A673 (cell line): ENCODE results near the gene INSYN1. TPM values are rescaled to one million over a fixed set of nuclear protein-coding genes. Genes with fewer than 3 reads are reported as not detected.

Experiments
- BruUV-seq: library from RNA; stranded (reverse); fragments of 400-500 nt; replicated peaks from 2 replicates; lab custom pipeline; 2021; lab: Mats Ljungman, UMichigan
- CTCF ChIA-PET: fragments of 300-600 bp; sonication (Branson Sonifier 250); formaldehyde crosslinking; loops from one replicate; lab custom pipeline; 2022; ENCODE audit warnings: antibody characterized with exemption; lab: Charles Lee
- POLR2A ChIA-PET: fragments of 300-600 bp; sonication (Branson Sonifier 250); formaldehyde crosslinking; loops from one replicate; lab custom pipeline; 2022; ENCODE audit warnings: antibody characterized with exemption; ENCODE audit not compliant: low non-redundant PET; lab: Charles Lee
- DNase-seq: peaks from one replicate; pipeline ENCODE4 v3.0.0-alpha.2; 2015; ENCODE audit warnings: low spot score
- H3K27ac ChIP-seq: fragments of 200-600 bp; sonication (generic); 2 replicates; pipeline ENCODE4 v1.5.1; 2016; ENCODE audit warnings: mixed run types, low read depth, mild to moderate bottlenecking, mixed read lengths, antibody characterized with exemption, low read length; ENCODE audit not compliant: poor library complexity, severe bottlenecking
- H3K27me3 ChIP-seq: fragments of 200-600 bp; sonication (generic); replicated peaks from 2 replicates; pipeline ENCODE4 v1.6.1; 2017; ENCODE audit warnings: mixed run types, low read depth, mild to moderate bottlenecking, mixed read lengths, antibody characterized with exemption, low read length; ENCODE audit not compliant: insufficient read depth, poor library complexity
- H3K36me3 ChIP-seq: fragments of 200-600 bp; sonication (generic); 2 replicates; pipeline ENCODE4 v1.6.1; 2016; ENCODE audit warnings: mixed run types, mild to moderate bottlenecking, mixed read lengths, antibody characterized with exemption, low read length; ENCODE audit not compliant: insufficient read depth, poor library complexity, severe bottlenecking
- H3K4me1 ChIP-seq: fragments of 200-600 bp; sonication (generic); 2 replicates; pipeline ENCODE4 v1.6.1; 2017; ENCODE audit warnings: mixed run types, mild to moderate bottlenecking, mixed read lengths, antibody characterized with exemption, low read length; ENCODE audit not compliant: insufficient read depth, poor library complexity, severe bottlenecking
- H3K4me3 ChIP-seq: fragments of 200-600 bp; sonication (generic); 2 replicates; pipeline ENCODE4 v1.5.1; 2016; ENCODE audit warnings: low read depth, mixed run types, mild to moderate bottlenecking, mixed read lengths, low read length; ENCODE audit not compliant: poor library complexity, severe bottlenecking
- H3K9me3 ChIP-seq: fragments of 200-600 bp; sonication (generic); 2 replicates; pipeline ENCODE4 v1.6.1; 2016; ENCODE audit warnings: mixed run types, low read depth, mild to moderate bottlenecking, mixed read lengths, antibody characterized with exemption, low read length; ENCODE audit not compliant: poor library complexity, severe bottlenecking
- CTCF ChIP-seq: fragments of 300-800, 200-600 bp; sonication (generic); conservative IDR thresholded peaks from 2 replicates; pipeline ENCODE4 v1.5.1; 2017; ENCODE audit warnings: low read depth, mild to moderate bottlenecking, antibody characterized with exemption, low read length, moderate library complexity, mixed read lengths
- EZH2 ChIP-seq: fragments of 200-600 bp; sonication (generic); IDR thresholded peaks from 2 replicates; pipeline ENCODE4 v1.6.1; 2017; ENCODE audit warnings: borderline replicate concordance, low read depth, mild to moderate bottlenecking, mixed read lengths, antibody characterized with exemption, low read length; ENCODE audit not compliant: poor library complexity, severe bottlenecking
- intact Hi-C: fragments of 100-400 bp; cut with micrococcal nuclease; formaldehyde crosslinking; loops from one replicate; pipeline ENCODE4 v1.10.0; 2022; ENCODE audit not compliant: unreplicated experiment
- total RNA-seq: library from RNA; stranded (reverse); gene quantifications from 2 replicates; pipeline ENCODE4 v1.2.3, GENCODE V29; 2021

Gene INSYN1
- total RNA-seq, 1 experiment from 2014 or later = 0.54 TPM

- TF ChIP-seq EZH2 (no peak), CTCF (no peak)
- no TSS peak for BruUV-seq
- intact Hi-C loops = no loop called here
- ChIA-PET CTCF (no interaction called here), POLR2A (no interaction called here)
- DNase-seq = no peak
- Histone ChIP-seq H3K36me3 (no peaks in the 10 kb centered on the region), H3K27ac (no peak overlapping the region), H3K4me3 (no peak overlapping the region), H3K27me3 (no peaks in the 10 kb centered on the region), H3K9me3 (no peaks in the 10 kb centered on the region), H3K4me1 (no peaks in the 10 kb centered on the region)
Measured at GRCh38 chr15:73744293-73744692, 8.9 kb downstream of the INSYN1 start.

GRCh38 chr15:73741321-73741836, 11.8 kb downstream of the INSYN1 start:
- BruUV-seq = no TSS peak

GRCh38 chr15:73740152-73741048, 12.8 kb downstream of the INSYN1 start:
- Histone ChIP-seq H3K4me3 (no peak overlapping the region), H3K27me3 (no peaks in the 10 kb centered on the region), H3K9me3 (no peaks in the 10 kb centered on the region), H3K27ac (no peak overlapping the region), H3K36me3 (no peaks in the 10 kb centered on the region), H3K4me1 (no peaks in the 10 kb centered on the region)
- no peak for DNase-seq
- no TSS peak for BruUV-seq
- POLR2A ChIA-PET = no interaction called here
- CTCF ChIA-PET = no interaction called here
- TF ChIP-seq EZH2 (no peak), CTCF (no peak)
- intact Hi-C loops = no loop called here

More at GRCh38 chr15:73741321-73741836, 11.8 kb downstream of the INSYN1 start:
- intact Hi-C loops = no loop called here
- TF ChIP-seq CTCF = no peak
- TF ChIP-seq EZH2 = no peak
- DNase-seq = no peak
- no peak overlapping the region for H3K4me3 ChIP-seq
- no peaks in the 10 kb centered on the region for H3K27me3 ChIP-seq
- no peaks in the 10 kb centered on the region for H3K36me3 ChIP-seq
- no peak overlapping the region for H3K27ac ChIP-seq
- ChIA-PET POLR2A (no interaction called here), CTCF (no interaction called here)
- H3K4me1 ChIP-seq = no peaks in the 10 kb centered on the region
- H3K9me3 ChIP-seq = no peaks in the 10 kb centered on the region
